Skeletal muscle tissue (tissue), 4 donors: Measurements from ENCODE around the gene IFI30. TPM values are rescaled to one million over a fixed set of nuclear protein-coding genes. Genes with fewer than 3 reads are reported as not detected.
A peak's percentile ranks its signal among the peaks of the same experiment; 100 is the strongest.
"Not testable (repeated sequence)": the region's sequence is repeated elsewhere in the genome, so short reads cannot be mapped to it uniquely, and the experiment has no call there.

Experiments used
- H3K27ac ChIP-seq: one replicate; pipeline ENCODE4 v1.7.0; 2013; ENCODE audit warnings: mild to moderate bottlenecking, low read depth, low read length, inconsistent platforms
- H3K27me3 ChIP-seq, 3 donors: one replicate each; pipeline ENCODE4 v1.7.0; 2013; ENCODE audit warnings: low read length in 3 of 3; ENCODE audit not compliant: control insufficient read depth in 3 of 3, insufficient read depth in 3 of 3
- H3K36me3 ChIP-seq, 3 donors: one replicate each; pipeline ENCODE4 v1.7.0; 2013; ENCODE audit warnings: low read length in 3 of 3; ENCODE audit not compliant: control insufficient read depth in 3 of 3, insufficient read depth in 3 of 3
- H3K4me1 ChIP-seq, 3 donors: one replicate each; pipeline ENCODE4 v1.7.0; 2013; ENCODE audit warnings: low read length in 3 of 3, mild to moderate bottlenecking in 3 of 3; ENCODE audit not compliant: control insufficient read depth in 3 of 3, insufficient read depth in 3 of 3
- H3K4me3 ChIP-seq, 3 donors: one replicate each; pipeline ENCODE4 v1.7.0; 2013; ENCODE audit warnings: low read length in 3 of 3
- H3K9ac ChIP-seq, 3 donors: one replicate each; pipeline ENCODE4 v1.7.0; 2013; ENCODE audit warnings: low read length in 3 of 3, mild to moderate bottlenecking in 3 of 3, moderate library complexity in 2 of 3, low read depth in 1 of 3
- H3K9me3 ChIP-seq, 3 donors: one replicate each; pipeline ENCODE4 v1.7.0; 2013; ENCODE audit warnings: low read length in 3 of 3; ENCODE audit not compliant: control insufficient read depth in 3 of 3
- total RNA-seq: library from RNA; depleted of rRNA; stranded (reverse); fragments of >200 nt; gene quantifications from one replicate; pipeline ENCODE4 v1.2.3, GENCODE V29; 2014
- donor health status: Osteomylitis.

IFI30 gene
- total RNA-seq, 1 donor from 2014 or later: 3.7 TPM

DNA sequence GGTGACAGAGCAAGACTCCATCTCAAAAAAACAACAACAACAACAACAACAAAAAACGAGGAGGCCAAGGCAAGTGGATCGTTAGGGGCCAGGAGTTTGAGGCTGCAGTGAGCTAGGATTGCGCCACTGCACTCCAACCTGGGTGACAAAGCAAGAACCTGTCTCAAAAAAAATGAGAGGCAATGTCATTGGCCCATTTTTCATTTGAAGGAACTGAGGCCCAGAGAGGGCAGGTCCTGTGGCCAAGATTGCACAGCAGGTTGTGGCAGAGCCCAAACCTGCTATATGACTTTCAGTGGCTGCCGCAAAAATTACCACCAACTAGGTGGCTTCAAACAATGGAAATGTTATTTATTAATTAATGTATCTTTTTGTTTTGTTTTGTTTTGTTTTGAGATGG is 15.1 kb upstream of the IFI30 start:
- peaks cover 13 to 26% (median 23%) of the 10 kb centered on the region in 3 donors for H3K36me3 ChIP-seq
- H3K9ac ChIP-seq: no peak overlapping the region
- no peaks in the 10 kb centered on the region for H3K27me3 ChIP-seq
- H3K9me3 ChIP-seq: no peaks in the 10 kb centered on the region
- peaks cover 58 to 69% (median 61%) of the 10 kb centered on the region in 3 donors for H3K4me1 ChIP-seq
- H3K4me3 ChIP-seq: no peak overlapping the region
- no peak overlapping the region for H3K27ac ChIP-seq

DNA sequence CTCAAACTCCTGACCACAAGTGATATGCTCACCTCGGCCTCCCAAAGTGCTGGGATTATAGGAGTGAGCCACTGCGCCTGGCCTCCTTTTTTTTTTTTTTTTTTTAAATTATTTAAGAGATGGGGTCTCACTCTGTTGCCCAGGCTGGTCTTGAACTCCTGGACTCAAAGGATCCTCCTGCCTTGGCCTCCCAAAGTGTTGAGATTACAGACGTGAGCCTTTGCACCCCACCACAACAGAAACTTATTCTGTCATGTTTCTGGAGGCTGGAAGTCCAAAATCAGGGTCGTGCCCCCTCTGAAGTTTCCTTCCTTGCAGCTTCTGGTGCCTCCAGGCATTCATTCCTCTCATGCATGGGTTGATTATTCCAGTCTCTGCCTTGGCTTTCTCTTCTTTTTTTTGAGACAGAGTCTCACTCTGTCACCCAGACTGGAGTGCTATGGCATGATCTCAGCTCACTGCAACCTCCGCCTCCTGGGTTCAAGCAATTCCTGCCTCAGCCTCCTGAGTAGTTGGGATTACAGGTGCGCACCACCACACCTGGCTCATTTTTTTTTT is 14.5 kb upstream of the IFI30 start:
- H3K27ac ChIP-seq, H3K4me3 ChIP-seq, H3K9ac ChIP-seq, H3K27me3 ChIP-seq, H3K9me3 ChIP-seq: not testable (repeated sequence)
- H3K4me1 ChIP-seq: peaks cover 53 to 63% (median 57%) of the 10 kb centered on the region in 3 donors
- peaks cover 16 to 28% (median 25%) of the 10 kb centered on the region in 3 donors for H3K36me3 ChIP-seq

DNA sequence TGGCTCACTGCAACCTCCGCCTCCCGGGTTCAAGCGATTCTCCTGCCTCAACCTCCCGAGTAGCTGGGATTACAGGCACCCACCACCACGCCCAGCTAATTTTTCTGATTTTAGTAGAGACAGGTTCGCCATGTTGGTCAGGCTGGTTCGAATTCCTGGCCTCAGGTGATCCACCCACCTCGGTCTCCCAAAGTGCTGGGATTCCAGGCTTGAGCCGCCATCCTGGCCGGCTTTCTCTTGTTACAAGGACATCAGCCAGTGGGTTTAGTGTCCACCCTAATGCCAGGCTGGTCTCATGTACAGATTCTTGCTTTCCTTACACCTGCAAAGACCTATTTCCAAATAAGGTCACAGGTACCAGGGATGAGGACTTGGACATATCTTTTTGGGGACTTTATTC is 13.8 kb upstream of the IFI30 start:
- peak overlapping the region in 1 of 3 donors; percentile 76 for H3K9ac ChIP-seq
- H3K4me3 ChIP-seq: no peak overlapping the region
- peaks cover 48 to 58% (median 52%) of the 10 kb centered on the region in 3 donors for H3K4me1 ChIP-seq
- H3K36me3 ChIP-seq: peaks cover 20 to 28% (median 25%) of the 10 kb centered on the region in 3 donors
- no peaks in the 10 kb centered on the region for H3K9me3 ChIP-seq
- H3K27ac ChIP-seq: peak overlapping the region; percentile 25
- H3K27me3 ChIP-seq: no peaks in the 10 kb centered on the region

DNA sequence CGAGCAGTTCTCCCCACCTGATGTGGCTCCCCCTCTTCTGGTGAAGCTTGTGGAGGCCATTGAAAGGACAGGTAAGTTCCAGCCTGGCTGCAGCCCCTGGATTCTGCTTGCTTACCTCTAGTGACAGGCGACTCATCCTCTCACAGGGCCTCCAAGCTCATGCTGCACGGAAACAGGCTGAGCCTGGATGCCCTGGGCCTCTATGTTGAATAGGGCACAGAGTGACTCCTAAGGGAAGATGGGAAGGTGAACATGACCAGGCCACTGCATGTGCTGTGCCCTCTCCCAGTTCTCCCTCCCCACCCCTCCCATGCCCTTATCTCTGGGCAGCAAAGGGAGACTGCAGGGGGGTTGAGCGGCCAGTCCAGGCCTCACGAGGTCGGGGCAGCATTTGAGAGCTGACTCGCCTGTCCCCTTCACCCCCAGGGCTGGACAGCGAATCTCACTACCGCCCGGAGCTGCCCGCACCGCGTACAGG is 13.1 kb upstream of the IFI30 start:
- Histone ChIP-seq H3K27me3 (no peaks in the 10 kb centered on the region), H3K9me3 (no peaks in the 10 kb centered on the region), H3K27ac (peak overlapping the region; percentile 68), H3K9ac (peak overlapping the region; percentile 51 to 76 (median 65)), H3K4me3 (peak overlapping the region; percentile 9 to 60 (median 58)), H3K36me3 (peaks cover 23 to 29% (median 23%) of the 10 kb centered on the region in 3 donors), H3K4me1 (peaks cover 44 to 53% (median 48%) of the 10 kb centered on the region in 3 donors)

DNA sequence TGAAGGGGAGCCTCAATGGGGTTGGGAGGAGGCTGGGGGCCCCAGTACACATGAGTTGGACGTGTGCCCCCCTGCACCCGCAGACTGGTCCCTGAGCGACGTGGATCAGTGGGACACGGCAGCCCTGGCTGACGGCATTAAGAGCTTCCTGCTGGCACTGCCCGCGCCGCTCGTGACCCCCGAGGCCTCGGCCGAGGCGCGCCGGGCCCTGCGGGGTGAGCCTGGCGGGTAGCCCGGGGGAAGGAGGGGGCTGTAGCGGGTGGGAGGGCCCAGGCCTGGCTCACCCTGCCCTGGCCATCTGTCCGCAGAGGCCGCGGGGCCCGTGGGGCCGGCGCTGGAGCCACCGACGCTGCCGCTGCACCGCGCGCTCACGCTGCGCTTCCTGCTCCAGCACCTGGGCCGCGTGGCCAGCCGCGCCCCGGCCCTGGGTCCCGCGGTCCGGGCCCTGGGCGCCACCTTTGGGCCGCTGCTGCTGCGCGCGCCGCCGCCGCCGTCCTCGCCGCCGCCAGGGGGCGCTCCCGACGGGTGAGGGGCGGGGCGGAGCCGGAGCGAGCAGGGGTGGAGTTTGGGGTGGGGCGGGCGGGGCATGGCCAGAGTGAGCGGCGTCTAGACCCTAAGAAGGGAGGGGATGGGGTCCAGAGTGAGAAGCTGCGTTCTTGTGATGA is 12.5 kb upstream of the IFI30 start:
- Histone ChIP-seq H3K36me3 (peaks cover 28 to 31% (median 29%) of the 10 kb centered on the region in 3 donors), H3K9me3 (no peaks in the 10 kb centered on the region), H3K4me3 (peak overlapping the region; percentile 24 to 60 (median 58)), H3K4me1 (peaks cover 40 to 47% (median 42%) of the 10 kb centered on the region in 3 donors), H3K9ac (peak overlapping the region; percentile 51 to 76 (median 65)), H3K27ac (peak overlapping the region; percentile 68), H3K27me3 (no peaks in the 10 kb centered on the region)

DNA sequence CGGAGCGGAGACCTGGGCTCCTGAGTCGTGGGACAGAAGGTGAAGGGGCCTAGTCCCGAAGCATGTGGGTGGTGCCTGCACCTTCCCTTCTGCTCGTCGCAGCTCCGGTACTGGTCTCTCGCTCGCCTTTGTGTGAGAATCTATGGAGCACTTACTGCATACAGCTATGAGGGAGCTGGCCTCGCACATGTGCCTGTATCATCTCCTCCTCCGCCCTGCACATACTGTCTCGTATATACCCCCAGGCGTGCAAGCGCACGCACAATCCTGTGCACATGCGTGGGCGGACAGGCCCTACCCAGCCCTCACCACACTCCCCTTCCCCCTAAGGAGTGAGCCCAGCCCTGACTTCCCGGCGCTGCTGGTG is 12.0 kb upstream of the IFI30 start:
- H3K4me3 ChIP-seq: peak overlapping the region; percentile 22 to 46 (median 24)
- H3K4me1 ChIP-seq: peaks cover 35 to 42% (median 37%) of the 10 kb centered on the region in 3 donors
- H3K27ac ChIP-seq: no peak overlapping the region
- peaks cover 27 to 34% (median 33%) of the 10 kb centered on the region in 3 donors for H3K36me3 ChIP-seq
- H3K9ac ChIP-seq: peak overlapping the region in 2 of 3 donors; percentile 38 to 70
- H3K27me3 ChIP-seq: no peaks in the 10 kb centered on the region
- no peaks in the 10 kb centered on the region for H3K9me3 ChIP-seq

DNA sequence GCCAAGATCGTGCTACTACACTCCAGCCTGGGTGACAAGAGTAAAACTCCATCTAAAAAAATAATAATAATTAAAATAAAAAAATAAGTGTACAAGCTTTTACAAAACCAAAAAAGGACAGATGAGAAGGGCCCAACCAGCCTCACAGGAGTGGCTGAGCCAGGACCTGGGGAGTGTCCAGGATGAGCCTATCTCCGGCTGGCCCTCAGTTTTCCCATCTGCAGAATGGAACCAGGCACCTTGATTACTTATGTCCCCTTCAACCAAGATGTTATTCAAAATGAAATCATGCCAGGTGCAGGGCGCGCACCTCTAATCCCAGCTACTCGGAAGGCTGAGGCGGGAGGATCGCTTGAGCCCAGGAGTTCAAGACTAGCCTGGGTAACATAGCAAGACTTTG is 9.5 kb upstream of the IFI30 start:
- Histone ChIP-seq H3K9ac (no peak overlapping the region), H3K27ac (no peak overlapping the region), H3K4me1 (peaks cover 20 to 24% (median 22%) of the 10 kb centered on the region in 3 donors), H3K4me3 (no peak overlapping the region), H3K27me3 (no peaks in the 10 kb centered on the region), H3K36me3 (peaks cover 42 to 52% (median 48%) of the 10 kb centered on the region in 3 donors), H3K9me3 (no peaks in the 10 kb centered on the region)

DNA sequence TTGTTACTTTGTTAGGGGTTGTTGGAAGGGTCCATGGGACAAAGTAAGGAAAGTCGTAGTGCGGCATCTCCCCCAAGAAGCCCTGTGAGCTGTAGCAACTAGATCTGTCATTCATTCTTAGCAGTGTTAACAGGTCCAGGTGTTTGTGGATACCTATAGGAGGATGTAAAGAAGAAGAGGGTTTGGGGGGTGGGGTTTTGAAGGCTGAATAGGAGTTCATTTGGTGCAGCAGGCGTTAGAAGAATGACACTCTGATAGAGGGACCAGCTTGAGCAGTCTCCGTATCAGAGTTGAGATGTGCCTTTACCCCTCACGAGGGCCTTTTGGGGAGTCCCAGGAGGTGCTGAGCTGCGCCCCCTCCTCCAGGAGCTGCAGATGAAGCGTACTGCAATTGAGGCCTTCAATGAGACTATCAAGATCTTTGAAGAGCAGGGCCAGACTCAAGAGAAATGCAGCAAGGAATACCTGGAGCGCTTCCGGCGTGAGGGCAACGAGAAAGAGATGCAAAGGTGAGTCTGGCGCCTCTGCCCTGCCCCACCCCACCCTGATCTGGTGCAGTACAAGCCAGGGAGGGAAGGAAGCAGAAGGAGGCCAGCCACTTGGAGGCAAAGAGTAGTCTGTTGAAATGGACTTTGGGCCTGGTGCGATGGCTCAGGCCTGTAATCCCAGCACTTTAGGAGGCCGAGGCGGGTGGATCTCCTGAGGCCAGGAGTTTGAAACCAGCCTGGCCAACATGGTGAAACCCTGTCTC is 7.6 kb upstream of the IFI30 start:
- H3K4me3 ChIP-seq: no peak overlapping the region
- H3K4me1 ChIP-seq: peaks cover 4 to 8% (median 7%) of the 10 kb centered on the region in 3 donors
- H3K9me3 ChIP-seq: no peaks in the 10 kb centered on the region
- no peak overlapping the region for H3K27ac ChIP-seq
- H3K27me3 ChIP-seq: no peaks in the 10 kb centered on the region
- H3K9ac ChIP-seq: no peak overlapping the region
- H3K36me3 ChIP-seq: peaks cover 42 to 56% (median 48%) of the 10 kb centered on the region in 3 donors

DNA sequence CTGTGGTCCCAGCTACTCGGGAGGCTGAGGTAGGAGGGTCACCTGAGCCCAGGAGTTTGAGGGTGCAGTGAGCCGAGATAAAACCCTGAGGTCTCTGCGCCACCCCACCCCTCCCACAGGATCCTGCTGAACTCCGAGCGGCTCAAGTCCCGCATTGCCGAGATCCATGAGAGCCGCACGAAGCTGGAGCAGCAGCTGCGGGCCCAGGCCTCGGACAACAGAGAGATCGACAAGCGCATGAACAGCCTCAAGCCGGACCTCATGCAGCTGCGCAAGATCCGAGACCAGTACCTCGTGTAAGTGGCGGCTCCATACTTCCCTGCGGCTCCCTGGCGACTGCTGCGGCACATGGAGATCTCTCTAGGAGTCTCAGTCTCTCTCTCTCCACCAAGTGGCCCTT is 6.6 kb upstream of the IFI30 start:
- H3K4me3 ChIP-seq: no peak overlapping the region
- no peak overlapping the region for H3K27ac ChIP-seq
- peaks cover 0 to 5% (median 3%) of the 10 kb centered on the region in 3 donors for H3K4me1 ChIP-seq
- H3K9me3 ChIP-seq: no peaks in the 10 kb centered on the region
- H3K9ac ChIP-seq: no peak overlapping the region
- H3K36me3 ChIP-seq: peaks cover 39 to 51% (median 44%) of the 10 kb centered on the region in 3 donors
- H3K27me3 ChIP-seq: no peaks in the 10 kb centered on the region
